Transverse colon (tissue), 4 donors: ENCODE results near the gene MRPL47. TPM values are rescaled to one million over a fixed set of nuclear protein-coding genes. Genes with fewer than 3 reads are reported as not detected.

Source experiments
- DNase-seq: peaks from one replicate; pipeline ENCODE4 v3.0.0-alpha.2; 2019
- H3K27ac ChIP-seq, 4 donors: fragments of 200-600 bp; sonication (generic); 2 replicates each; pipeline ENCODE4 v1.5.1; 2016 to 2018; ENCODE audit warnings: inconsistent platforms in 4 of 4
- H3K27me3 ChIP-seq: fragments of 200-600 bp; sonication (generic); 2 replicates; pipeline ENCODE4 v1.5.1; 2017; ENCODE audit warnings: inconsistent platforms
- H3K36me3 ChIP-seq, 4 donors: fragments of 200-600 bp; sonication (generic); 2 replicates each; pipeline ENCODE4 v1.5.1; 2017 to 2019; ENCODE audit warnings: inconsistent platforms in 4 of 4
- H3K4me1 ChIP-seq, 4 donors: fragments of 200-600 bp; sonication (generic); 2 replicates each; pipeline ENCODE4 v1.5.1; 2017 to 2020; ENCODE audit warnings: inconsistent platforms in 4 of 4
- H3K4me3 ChIP-seq, 4 donors: fragments of 200-600 bp; sonication (generic); 1 replicate in 1 of 4; 2 replicates in 3 of 4; pipeline versions ENCODE4 v1.5.1 to v1.6.1; 2017 to 2019; ENCODE audit warnings: inconsistent platforms in 4 of 4
- H3K9me3 ChIP-seq, 2 donors: fragments of 200-600 bp; sonication (generic); 2 replicates each; pipeline ENCODE4 v1.5.1; 2017 to 2019; ENCODE audit warnings: inconsistent platforms in 2 of 2
- EP300 ChIP-seq: sonication (generic); formaldehyde crosslinking; IDR thresholded peaks from one replicate; pipeline ENCODE4 v1.6.1; 2017; ENCODE audit warnings: antibody characterized with exemption, low read depth
- POLR2A ChIP-seq: fragments of 450-650 bp; IDR thresholded peaks from one replicate; pipeline ENCODE4 v1.6.1; 2016; ENCODE audit warnings: antibody characterized with exemption, mild to moderate bottlenecking, moderate library complexity
- POLR2AphosphoS5 ChIP-seq, 3 donors: sonication (generic); formaldehyde crosslinking; IDR thresholded peaks; one replicate each; pipeline ENCODE4 v1.6.1; 2016; ENCODE audit warnings: antibody characterized with exemption in 3 of 3
- WGBS, 2 donors: methylation state at CpG; one replicate each; pipeline ENCODE4 v1.1.5; 2018; ENCODE audit warnings: low coverage in 1 of 2; 5-methylcytosine and 5-hydroxymethylcytosine counted together
- in situ Hi-C, 4 donors: fragments of 200-750 bp; cut with MboI; loops; one replicate each; pipeline versions ENCODE4 v1.15.0 to v1.15.1; 2017; ENCODE audit warnings: low sequenced_read_pairs in 3 of 4, low pct_ligation_motif_present in 1 of 4, low pct_unique_long_range_greater_than_20kb in 1 of 4
- intact Hi-C: fragments of 100-400 bp; cut with DNase I; formaldehyde crosslinking; loops from one replicate; pipeline ENCODE4 v1.15.1; 2023; ENCODE audit warnings: low total_unique reads
- total RNA-seq, 4 donors: library from RNA; depleted of rRNA; stranded (reverse); fragments of >200 nt; gene quantifications; one replicate each; pipeline ENCODE4 v1.1.0, GENCODE V29; 2016
- TF ChIP-seq, protein P1 (sequence below), 5 experiments: fragments of 200-600 bp in 3 of 5; fragments of 450-650 bp in 2 of 5; sonication (generic) in 3 of 5; IDR thresholded peaks; 1 replicate in 2 of 5; 2 replicates in 3 of 5; pipeline ENCODE4 v1.5.1; 2016 to 2017; ENCODE audit warnings: antibody characterized with exemption in 5 of 5, inconsistent platforms in 3 of 5, mild to moderate bottlenecking in 2 of 5, moderate library complexity in 1 of 5

MRPL47 gene
- total RNA-seq, 4 donors from 2014 or later = 10.1 to 26.8 (median 20.7) TPM

DNA sequence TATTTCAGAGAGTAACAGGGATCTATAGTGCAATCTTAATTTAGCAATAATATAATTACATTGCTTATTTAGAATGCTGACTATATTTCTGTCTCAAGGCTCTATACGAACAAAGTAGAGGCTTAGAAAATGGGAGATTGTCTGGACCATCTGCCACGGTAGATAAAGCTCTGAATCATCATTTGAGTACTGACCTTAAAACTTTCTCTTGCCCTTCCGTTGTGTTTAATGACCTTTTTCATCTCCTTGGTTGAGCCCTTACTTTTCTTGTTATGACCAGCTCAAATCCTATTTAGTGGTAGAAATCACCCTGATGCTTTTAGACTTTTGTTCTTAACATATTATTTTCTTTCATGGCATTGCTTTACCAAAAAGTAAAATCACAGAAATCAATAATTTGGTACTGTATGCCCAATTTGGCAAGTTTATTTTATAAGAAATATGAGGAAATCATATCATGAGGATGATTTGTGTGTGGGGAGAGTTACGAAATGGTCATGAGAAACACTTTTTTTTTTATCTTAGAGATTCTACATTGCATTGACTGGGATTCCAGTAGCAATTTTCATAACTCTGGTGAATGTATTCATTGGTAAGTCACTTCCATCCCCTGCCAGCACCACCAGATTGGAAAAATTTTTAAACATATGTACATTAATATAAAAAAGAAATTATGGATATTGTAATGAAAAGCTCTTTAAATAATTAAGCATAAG is 11.2 kb upstream of the MRPL47 start:
- H3K4me1 ChIP-seq = no peaks in the 10 kb centered on the region
- TF ChIP-seq POLR2AphosphoS5 (IDR thresholded peaks at IDR 0.05) (no peak), EP300 (no peak), POLR2A (no peak)
- TF ChIP-seq, protein P1, sequence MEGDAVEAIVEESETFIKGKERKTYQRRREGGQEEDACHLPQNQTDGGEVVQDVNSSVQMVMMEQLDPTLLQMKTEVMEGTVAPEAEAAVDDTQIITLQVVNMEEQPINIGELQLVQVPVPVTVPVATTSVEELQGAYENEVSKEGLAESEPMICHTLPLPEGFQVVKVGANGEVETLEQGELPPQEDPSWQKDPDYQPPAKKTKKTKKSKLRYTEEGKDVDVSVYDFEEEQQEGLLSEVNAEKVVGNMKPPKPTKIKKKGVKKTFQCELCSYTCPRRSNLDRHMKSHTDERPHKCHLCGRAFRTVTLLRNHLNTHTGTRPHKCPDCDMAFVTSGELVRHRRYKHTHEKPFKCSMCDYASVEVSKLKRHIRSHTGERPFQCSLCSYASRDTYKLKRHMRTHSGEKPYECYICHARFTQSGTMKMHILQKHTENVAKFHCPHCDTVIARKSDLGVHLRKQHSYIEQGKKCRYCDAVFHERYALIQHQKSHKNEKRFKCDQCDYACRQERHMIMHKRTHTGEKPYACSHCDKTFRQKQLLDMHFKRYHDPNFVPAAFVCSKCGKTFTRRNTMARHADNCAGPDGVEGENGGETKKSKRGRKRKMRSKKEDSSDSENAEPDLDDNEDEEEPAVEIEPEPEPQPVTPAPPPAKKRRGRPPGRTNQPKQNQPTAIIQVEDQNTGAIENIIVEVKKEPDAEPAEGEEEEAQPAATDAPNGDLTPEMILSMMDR (IDR thresholded peaks at IDR 0.05) = no peak
- in situ Hi-C loops (no loop called here), intact Hi-C loops (no loop called here)
- H3K27me3 ChIP-seq = no peaks in the 10 kb centered on the region
- no peaks in the 10 kb centered on the region for H3K9me3 ChIP-seq
- no peak for DNase-seq
- H3K4me3 ChIP-seq = no peak overlapping the region
- H3K36me3 ChIP-seq = peaks cover 0 to 35% (median 13%) of the 10 kb centered on the region in 4 donors
- no peak overlapping the region for H3K27ac ChIP-seq
- WGBS, 2 donors = 82% methylated on average over 4 of the region's 4 CpGs

DNA sequence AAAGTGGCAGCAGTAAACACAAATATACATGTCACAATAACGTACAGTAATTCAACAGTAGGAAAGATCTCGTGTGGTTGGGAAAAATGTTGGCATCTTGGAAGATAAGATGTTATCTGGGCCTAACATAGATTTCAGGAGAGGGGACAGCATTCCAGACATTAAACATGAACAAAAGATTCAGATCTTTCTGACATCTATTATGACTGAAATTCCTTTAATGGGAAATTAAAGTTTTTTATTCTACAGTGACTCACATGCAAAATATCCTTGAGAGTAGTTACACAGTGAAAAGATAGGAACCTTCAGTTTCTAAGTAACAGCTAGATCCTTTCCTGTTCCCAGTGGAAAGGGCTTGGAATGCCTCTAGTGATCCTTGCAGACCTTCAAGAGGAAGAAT is 9.4 kb upstream of the MRPL47 start:
- TF ChIP-seq EP300 = no peak
- TF ChIP-seq POLR2A = no peak
- no peak for TF ChIP-seq POLR2AphosphoS5 (IDR thresholded peaks at IDR 0.05)
- TF ChIP-seq, protein P1 (IDR thresholded peaks at IDR 0.05) = no peak
- WGBS, 2 donors = 57 to 70% methylated on average over 2 of the region's 2 CpGs
- Histone ChIP-seq H3K36me3 (peaks cover 0 to 30% (median 11%) of the 10 kb centered on the region in 4 donors), H3K9me3 (no peaks in the 10 kb centered on the region), H3K27me3 (no peaks in the 10 kb centered on the region), H3K4me3 (no peak overlapping the region), H3K4me1 (no peaks in the 10 kb centered on the region), H3K27ac (no peak overlapping the region)
- intact Hi-C loops = no loop called here
- DNase-seq = no peak
- in situ Hi-C loops = no loop called here

DNA sequence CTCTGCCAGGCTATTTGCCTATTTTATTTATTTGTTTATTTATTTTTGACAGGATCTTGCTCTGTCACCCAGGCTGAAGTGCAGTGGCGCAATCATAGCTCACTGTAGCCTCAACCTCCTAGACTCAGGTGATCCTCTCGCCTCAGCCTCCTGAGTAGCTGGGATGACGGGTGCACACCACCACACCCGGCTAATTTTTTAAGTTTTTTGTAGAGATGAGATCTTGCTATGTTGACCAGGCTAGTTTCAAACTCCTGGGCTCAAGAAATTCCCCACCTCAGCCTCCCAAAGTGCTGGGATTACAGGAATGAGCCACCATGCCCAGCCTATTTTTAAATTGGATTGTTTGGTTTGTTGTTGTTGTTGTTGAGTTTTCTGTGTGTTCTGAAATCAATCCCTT is 5.6 kb upstream of the MRPL47 start:
- no peak for DNase-seq
- Histone ChIP-seq H3K4me1 (peaks cover 6 to 14% (median 8%) of the 10 kb centered on the region in 4 donors), H3K9me3 (no peaks in the 10 kb centered on the region), H3K4me3 (no peak overlapping the region), H3K27me3 (no peaks in the 10 kb centered on the region), H3K36me3 (peaks cover 0 to 3% (median 0%) of the 10 kb centered on the region in 4 donors), H3K27ac (no peak overlapping the region)
- in situ Hi-C loops (no loop called here), intact Hi-C loops (no loop called here)
- 98 to 100% methylated on average over 2 to 4 of the region's 4 CpGs for WGBS, 2 donors
- TF ChIP-seq, protein P1 (IDR thresholded peaks at IDR 0.05) = no peak
- TF ChIP-seq POLR2AphosphoS5 (IDR thresholded peaks at IDR 0.05) (no peak), EP300 (no peak), POLR2A (no peak)

DNA sequence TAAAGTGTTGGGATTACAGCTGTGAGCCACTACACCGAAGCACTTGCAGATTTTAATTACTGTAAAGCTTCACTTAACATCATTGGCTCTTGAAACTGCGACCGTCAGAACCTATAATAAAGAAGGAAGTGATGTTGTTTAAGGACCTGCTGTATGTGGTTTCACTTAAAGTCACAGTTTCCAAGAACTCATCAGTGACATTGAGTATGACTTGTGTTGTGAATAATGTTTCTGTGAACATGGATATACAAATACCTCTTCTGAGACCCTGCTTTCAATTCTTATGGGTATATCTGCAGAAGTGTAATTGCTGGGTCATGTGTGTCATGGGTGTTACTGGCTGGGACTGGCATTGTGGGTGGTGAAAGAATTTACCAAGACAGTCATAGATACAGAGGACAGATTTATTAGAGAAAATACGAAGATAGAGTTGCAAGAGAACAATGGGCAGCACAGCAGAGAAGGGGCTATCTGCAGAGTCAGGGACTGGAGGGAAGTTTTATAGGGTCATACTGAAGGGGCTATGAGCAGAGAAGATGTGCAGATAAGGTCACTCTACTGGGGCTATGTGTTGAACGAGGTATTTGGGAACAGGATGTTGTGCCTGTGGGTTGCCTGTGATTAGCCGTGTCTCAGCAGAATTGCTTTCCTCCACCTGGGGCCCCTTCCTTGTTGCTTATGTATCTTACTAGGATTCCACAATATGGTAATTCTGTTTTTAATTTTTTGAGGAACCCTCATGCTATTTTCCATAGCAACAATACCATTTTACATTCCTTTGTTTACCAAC is 4.7 kb upstream of the MRPL47 start:
- 42 to 50% methylated on average over 5 to 6 of the region's 6 CpGs for WGBS, 2 donors
- intact Hi-C loops = no loop called here
- peaks cover 0 to 3% (median 0%) of the 10 kb centered on the region in 4 donors for H3K36me3 ChIP-seq
- H3K9me3 ChIP-seq = no peaks in the 10 kb centered on the region
- peaks cover 6 to 14% (median 8%) of the 10 kb centered on the region in 4 donors for H3K4me1 ChIP-seq
- TF ChIP-seq, protein P1 (IDR thresholded peaks at IDR 0.05) = no peak
- TF ChIP-seq POLR2AphosphoS5 (IDR thresholded peaks at IDR 0.05) (no peak), POLR2A (no peak), EP300 (no peak)
- no peak overlapping the region for H3K4me3 ChIP-seq
- in situ Hi-C loops = no loop called here
- H3K27me3 ChIP-seq = no peaks in the 10 kb centered on the region
- H3K27ac ChIP-seq = no peak overlapping the region
- no peak for DNase-seq
